ENCODE results near the gene TAS2R8. TPM values are rescaled to one million over a fixed set of nuclear protein-coding genes. Genes with fewer than 3 reads are reported as not detected.
"Not testable (repeated sequence)": the region's sequence is repeated elsewhere in the genome, so short reads cannot be mapped to it uniquely, and the experiment has no call there.

Gene TAS2R8
- total RNA-seq, 2 experiments from 2014 or later, result not detected

- Mint-ChIP-seq H3K27me3 (peaks cover 4% of the 10 kb centered on the region), H3K4me3 (no peak overlapping the region), H3K4me1 (ENCODE audit: low read depth) (no peaks in the 10 kb centered on the region), H3K36me3 (ENCODE audit: low read depth) (no peaks in the 10 kb centered on the region), H3K27ac (no peak overlapping the region), H3K9me3 (no peaks in the 10 kb centered on the region)
- ATAC-seq (ENCODE audit: poor library complexity) (no peak), DNase-seq (no peak)
- no peak overlapping the region for H3K27ac ChIP-seq (ENCODE audit: low read depth in 1 of 2, low read length in 2 of 2)
- H3K36me3 ChIP-seq (ENCODE audit: insufficient read depth, low read length), result no peaks in the 10 kb centered on the region
- H3K27me3 ChIP-seq (ENCODE audit: control insufficient read depth in 1 of 2, insufficient read depth in 2 of 2, low read length in 2 of 2), result peaks cover 0 to 7% of the 10 kb centered on the region in 2 experiments
- TF ChIP-seq CTCF (IDR thresholded peaks at IDR 0.05), result no peak
- H3K4me1 ChIP-seq (ENCODE audit: insufficient read depth, low read length), result no peaks in the 10 kb centered on the region
- peaks cover 0 to 7% of the 10 kb centered on the region in 2 experiments for H3K9me3 ChIP-seq (ENCODE audit: control insufficient read depth in 1 of 2, insufficient read depth in 1 of 2, low read length in 2 of 2)
- intact Hi-C loops (cut with DNase I, micrococcal nuclease), result no loop called here
- H3K4me3 ChIP-seq (ENCODE audit: low read length), result no peak overlapping the region
- ChIA-PET CTCF (no interaction called here), POLR2A (no interaction called here)
Measured at GRCh38 chr12:10794222-10794621, 12.9 kb downstream of the TAS2R8 start.

DNA sequence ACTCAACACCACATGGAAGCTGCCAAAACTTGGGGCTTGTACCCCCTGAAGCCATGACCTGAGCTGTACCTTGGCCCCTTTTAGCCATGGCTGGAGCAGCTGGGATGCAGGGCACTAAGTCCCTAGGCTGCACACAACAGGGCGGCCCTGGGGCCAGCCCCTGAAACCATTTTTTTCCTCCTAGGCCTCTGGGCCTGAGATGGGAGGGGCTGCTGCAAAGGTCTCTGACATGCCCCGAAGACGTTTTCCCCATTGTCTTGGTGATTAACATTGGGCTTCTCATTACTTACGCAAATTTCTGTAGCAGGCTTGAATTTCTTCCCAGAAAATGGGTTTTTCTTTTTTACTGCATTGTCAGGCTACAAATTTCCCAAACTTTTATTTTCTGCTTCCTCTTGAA lies 15.3 kb downstream of the TAS2R8 start:
- POLR2A ChIA-PET; H3K27me3 Mint-ChIP-seq; intact Hi-C loops (cut with DNase I, micrococcal nuclease); H3K4me1 ChIP-seq (ENCODE audit: insufficient read depth, low read length); H3K4me3 ChIP-seq (ENCODE audit: low read length); H3K9me3 ChIP-seq (ENCODE audit: control insufficient read depth in 1 of 2, insufficient read depth in 1 of 2, low read length in 2 of 2); ATAC-seq (ENCODE audit: poor library complexity); H3K9me3 Mint-ChIP-seq; H3K27ac ChIP-seq (ENCODE audit: low read depth in 1 of 2, low read length in 2 of 2); H3K27ac Mint-ChIP-seq; H3K4me3 Mint-ChIP-seq; H3K36me3 ChIP-seq (ENCODE audit: insufficient read depth, low read length); H3K27me3 ChIP-seq (ENCODE audit: control insufficient read depth in 1 of 2, insufficient read depth in 2 of 2, low read length in 2 of 2); DNase-seq; H3K36me3 Mint-ChIP-seq (ENCODE audit: low read depth); H3K4me1 Mint-ChIP-seq (ENCODE audit: low read depth); CTCF ChIA-PET: not testable (repeated sequence)

DNA sequence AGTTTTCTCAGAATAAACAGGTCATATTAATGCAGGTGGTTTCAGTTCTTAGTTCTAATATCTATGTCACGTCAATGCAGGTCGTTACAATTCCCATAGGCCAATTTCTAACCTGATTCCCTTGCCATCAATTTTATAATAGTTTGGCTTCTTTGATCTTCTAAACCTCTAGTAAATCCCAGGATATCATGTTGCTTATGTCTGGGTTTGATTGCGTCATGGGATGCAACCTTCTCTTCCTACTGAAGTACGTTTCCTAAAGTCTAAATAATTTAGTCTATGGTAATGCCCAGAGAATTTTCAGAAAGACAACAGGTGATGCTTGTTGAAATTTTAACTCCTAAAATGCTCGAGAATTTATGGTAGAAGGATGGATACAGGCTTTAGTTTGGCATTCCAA lies 23.8 kb downstream of the TAS2R8 start:
- no peaks in the 10 kb centered on the region for H3K36me3 Mint-ChIP-seq (ENCODE audit: low read depth)
- H3K27me3 Mint-ChIP-seq, result peaks cover 9% of the 10 kb centered on the region
- Histone ChIP-seq H3K27me3 (ENCODE audit: control insufficient read depth in 1 of 2, insufficient read depth in 2 of 2, low read length in 2 of 2) (no peaks in the 10 kb centered on the region), H3K9me3 (ENCODE audit: control insufficient read depth in 1 of 2, insufficient read depth in 1 of 2, low read length in 2 of 2) (no peaks in the 10 kb centered on the region), H3K27ac (ENCODE audit: low read depth in 1 of 2, low read length in 2 of 2) (no peak overlapping the region), H3K4me3 (ENCODE audit: low read length) (no peak overlapping the region), H3K36me3 (ENCODE audit: insufficient read depth, low read length) (no peaks in the 10 kb centered on the region), H3K4me1 (ENCODE audit: insufficient read depth, low read length) (no peaks in the 10 kb centered on the region)
- DNase-seq (no peak), ATAC-seq (ENCODE audit: poor library complexity) (no peak)
- CTCF ChIA-PET, result no interaction called here
- intact Hi-C loops (cut with DNase I, micrococcal nuclease), result no loop called here
- H3K4me1 Mint-ChIP-seq (ENCODE audit: low read depth), result no peaks in the 10 kb centered on the region
- H3K27ac Mint-ChIP-seq, result no peak overlapping the region
- no peak for TF ChIP-seq CTCF (IDR thresholded peaks at IDR 0.05)
- H3K4me3 Mint-ChIP-seq, result no peak overlapping the region
- POLR2A ChIA-PET, result no interaction called here
- no peaks in the 10 kb centered on the region for H3K9me3 Mint-ChIP-seq

DNA sequence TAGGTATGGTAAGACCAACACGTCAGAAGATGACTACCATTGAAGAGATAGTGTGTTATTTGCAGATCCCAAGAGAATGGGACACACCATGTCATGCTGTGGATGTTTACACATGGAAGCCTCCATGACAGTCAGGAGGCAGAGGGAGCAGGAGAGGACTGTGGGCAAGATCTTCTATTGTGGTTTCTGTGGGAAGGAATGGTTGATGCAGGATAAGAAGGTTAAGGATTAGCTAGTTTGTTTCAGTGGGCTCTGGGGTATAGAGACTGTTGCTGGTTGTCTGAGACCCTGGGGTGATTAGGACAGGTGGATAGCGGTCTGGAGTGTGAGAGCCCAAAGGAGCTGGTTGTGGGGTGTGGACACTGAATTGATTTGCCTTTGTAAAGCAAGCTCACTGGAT lies 28.0 kb downstream of the TAS2R8 start:
- peaks cover 13% of the 10 kb centered on the region for H3K27me3 Mint-ChIP-seq

More for the DNA sequence above, 28.0 kb downstream of the TAS2R8 start:
- no peak for ATAC-seq (ENCODE audit: poor library complexity)
- intact Hi-C loops (cut with DNase I, micrococcal nuclease), result loop anchor here in 1 of 2 experiments (10.0 kb wide), 1 partner anchor 186 kb away; no protein-coding TSS in a partner anchor
- ChIA-PET POLR2A (no interaction called here), CTCF (interaction anchor here (1.3 to 1.5 kb wide), 2 partner anchors 29 to 708 kb away, joined by 3 to 4 read pairs; no protein-coding TSS in a partner anchor)
- no peaks in the 10 kb centered on the region for H3K27me3 ChIP-seq (ENCODE audit: control insufficient read depth in 1 of 2, insufficient read depth in 2 of 2, low read length in 2 of 2)
- no peak overlapping the region for H3K27ac Mint-ChIP-seq
- no peaks in the 10 kb centered on the region for H3K9me3 ChIP-seq (ENCODE audit: control insufficient read depth in 1 of 2, insufficient read depth in 1 of 2, low read length in 2 of 2)
- no peaks in the 10 kb centered on the region for H3K36me3 ChIP-seq (ENCODE audit: insufficient read depth, low read length)
- no peaks in the 10 kb centered on the region for H3K4me1 Mint-ChIP-seq (ENCODE audit: low read depth)
- H3K36me3 Mint-ChIP-seq (ENCODE audit: low read depth), result no peaks in the 10 kb centered on the region
- no peak overlapping the region for H3K4me3 ChIP-seq (ENCODE audit: low read length)
- TF ChIP-seq CTCF (IDR thresholded peaks at IDR 0.05), result no peak
- DNase-seq, result no peak
- no peaks in the 10 kb centered on the region for H3K9me3 Mint-ChIP-seq
- H3K27ac ChIP-seq (ENCODE audit: low read depth in 1 of 2, low read length in 2 of 2), result no peak overlapping the region
- no peak overlapping the region for H3K4me3 Mint-ChIP-seq
- H3K4me1 ChIP-seq (ENCODE audit: insufficient read depth, low read length), result no peaks in the 10 kb centered on the region
